Stomach smooth muscle (tissue), 2 donors: ENCODE data around the gene BNC1.
"Not testable (repeated sequence)": the region's sequence is repeated elsewhere in the genome, so short reads cannot be mapped to it uniquely, and the experiment has no call there.

Experiments used
- H3K27ac ChIP-seq: one replicate; pipeline ENCODE4 v1.7.0; 2013; ENCODE audit warnings: mild to moderate bottlenecking, low read length, inconsistent platforms
- H3K27me3 ChIP-seq, 2 donors: one replicate each; pipeline ENCODE4 v1.7.0; 2013; ENCODE audit warnings: low read length in 2 of 2; ENCODE audit not compliant: insufficient read depth in 2 of 2, control insufficient read depth in 1 of 2
- H3K36me3 ChIP-seq, 2 donors: one replicate each; pipeline ENCODE4 v1.7.0; 2013; ENCODE audit warnings: low read length in 2 of 2; ENCODE audit not compliant: control insufficient read depth in 2 of 2, insufficient read depth in 2 of 2
- H3K4me1 ChIP-seq: one replicate; pipeline ENCODE4 v1.7.0; 2013; ENCODE audit warnings: low read length; ENCODE audit not compliant: control insufficient read depth, insufficient read depth
- H3K4me3 ChIP-seq, 2 donors: one replicate each; pipeline ENCODE4 v1.7.0; 2013; ENCODE audit warnings: low read length in 2 of 2
- H3K9ac ChIP-seq, 2 donors: one replicate each; pipeline ENCODE4 v1.7.0; 2013; ENCODE audit warnings: low read length in 2 of 2, mild to moderate bottlenecking in 1 of 2
- H3K9me3 ChIP-seq, 2 donors: one replicate each; pipeline ENCODE4 v1.7.0; 2013; ENCODE audit warnings: low read length in 2 of 2; ENCODE audit not compliant: control insufficient read depth in 2 of 2
- donor health status: healthy.
- donor health status: Pancreatic carcinoma.

Gene BNC1

GRCh38 chr15:83283138-83283812 is 1.2 kb downstream of the BNC1 start:
- Histone ChIP-seq H3K9ac (no peak overlapping the region), H3K27me3 (peaks cover 30 to 48% of the 10 kb centered on the region in 2 donors), H3K4me1 (peaks cover 4% of the 10 kb centered on the region), H3K27ac (no peak overlapping the region), H3K9me3 (no peaks in the 10 kb centered on the region), H3K36me3 (no peaks in the 10 kb centered on the region), H3K4me3 (peak overlapping the region; percentile 53 to 66)

GRCh38 chr15:83282776-83283137 is 1.7 kb downstream of the BNC1 start:
- Histone ChIP-seq H3K36me3 (no peaks in the 10 kb centered on the region), H3K4me3 (no peak overlapping the region), H3K27me3 (peaks cover 30 to 48% of the 10 kb centered on the region in 2 donors), H3K9ac (no peak overlapping the region), H3K27ac (no peak overlapping the region), H3K4me1 (peaks cover 4% of the 10 kb centered on the region), H3K9me3 (no peaks in the 10 kb centered on the region)

GRCh38 chr15:83282141-83282540 is 2.3 kb downstream of the BNC1 start:
- H3K36me3 ChIP-seq = no peaks in the 10 kb centered on the region
- H3K9ac ChIP-seq = no peak overlapping the region
- no peak overlapping the region for H3K27ac ChIP-seq
- H3K4me1 ChIP-seq = peaks cover 4% of the 10 kb centered on the region
- no peaks in the 10 kb centered on the region for H3K9me3 ChIP-seq
- no peak overlapping the region for H3K4me3 ChIP-seq
- peaks cover 30 to 48% of the 10 kb centered on the region in 2 donors for H3K27me3 ChIP-seq

- Histone ChIP-seq H3K27ac (no peak overlapping the region), H3K27me3 (peaks cover 15 to 23% of the 10 kb centered on the region in 2 donors), H3K9me3 (no peaks in the 10 kb centered on the region), H3K36me3 (no peaks in the 10 kb centered on the region), H3K4me3 (no peak overlapping the region), H3K9ac (no peak overlapping the region), H3K4me1 (no peaks in the 10 kb centered on the region)
These were observed 6.3 kb downstream of the BNC1 start for GRCh38 chr15:83278191-83278590.

- Histone ChIP-seq H3K27ac (no peak overlapping the region), H3K36me3 (no peaks in the 10 kb centered on the region), H3K9ac (no peak overlapping the region), H3K9me3 (no peaks in the 10 kb centered on the region), H3K4me3 (no peak overlapping the region), H3K4me1 (no peaks in the 10 kb centered on the region), H3K27me3 (peaks cover 6 to 7% of the 10 kb centered on the region in 2 donors)
These were observed 7.8 kb downstream of the BNC1 start for GRCh38 chr15:83276661-83277060.

- Histone ChIP-seq H3K4me3 (no peak overlapping the region), H3K36me3 (no peaks in the 10 kb centered on the region), H3K27ac (no peak overlapping the region), H3K9ac (no peak overlapping the region), H3K4me1 (no peaks in the 10 kb centered on the region), H3K27me3 (peaks cover 0 to 6% of the 10 kb centered on the region in 2 donors), H3K9me3 (no peaks in the 10 kb centered on the region)
These were observed 9.1 kb downstream of the BNC1 start for GRCh38 chr15:83275412-83275811.

- no peaks in the 10 kb centered on the region for H3K4me1 ChIP-seq
- no peak overlapping the region for H3K4me3 ChIP-seq
- H3K36me3 ChIP-seq = no peaks in the 10 kb centered on the region
- H3K27me3 ChIP-seq = peaks cover 0 to 2% of the 10 kb centered on the region in 2 donors
- H3K9me3 ChIP-seq = no peaks in the 10 kb centered on the region
- H3K9ac ChIP-seq = no peak overlapping the region
- H3K27ac ChIP-seq = no peak overlapping the region
These were observed 14.3 kb downstream of the BNC1 start for GRCh38 chr15:83270176-83270575.

GRCh38 chr15:83268147-83268546 is 16.3 kb downstream of the BNC1 start:
- Histone ChIP-seq H3K27me3 (peaks cover 2 to 6% of the 10 kb centered on the region in 2 donors), H3K9ac (no peak overlapping the region), H3K4me1 (no peaks in the 10 kb centered on the region), H3K4me3 (no peak overlapping the region), H3K9me3 (no peaks in the 10 kb centered on the region), H3K27ac (no peak overlapping the region), H3K36me3 (no peaks in the 10 kb centered on the region)

GRCh38 chr15:83262594-83263315 is 21.7 kb downstream of the BNC1 start:
- peaks cover 2 to 6% of the 10 kb centered on the region in 2 donors for H3K27me3 ChIP-seq
- no peaks in the 10 kb centered on the region for H3K36me3 ChIP-seq
- H3K4me3 ChIP-seq = no peak overlapping the region
- no peaks in the 10 kb centered on the region for H3K4me1 ChIP-seq
- H3K27ac ChIP-seq = no peak overlapping the region
- H3K9me3 ChIP-seq = no peaks in the 10 kb centered on the region
- no peak overlapping the region for H3K9ac ChIP-seq

- H3K4me3 ChIP-seq, H3K27me3 ChIP-seq, H3K4me1 ChIP-seq, H3K36me3 ChIP-seq, H3K27ac ChIP-seq, H3K9me3 ChIP-seq, H3K9ac ChIP-seq: not testable (repeated sequence)
These were observed 22.3 kb downstream of the BNC1 start for GRCh38 chr15:83262181-83262580.

- Histone ChIP-seq H3K9me3 (no peaks in the 10 kb centered on the region), H3K27me3 (peaks cover 8 to 19% of the 10 kb centered on the region in 2 donors), H3K9ac (no peak overlapping the region)
These were observed 33.7 kb downstream of the BNC1 start for GRCh38 chr15:83250781-83251180.

More at GRCh38 chr15:83250781-83251180, 33.7 kb downstream of the BNC1 start:
- no peaks in the 10 kb centered on the region for H3K36me3 ChIP-seq
- H3K27ac ChIP-seq = no peak overlapping the region
- H3K4me1 ChIP-seq = no peaks in the 10 kb centered on the region
- H3K4me3 ChIP-seq = no peak overlapping the region
